HepG2 (cell line): ENCODE data around the gene SLC2A14. TPM values are rescaled to one million over a fixed set of nuclear protein-coding genes. Genes with fewer than 3 reads are reported as not detected.
"Not testable (repeated sequence)": the region's sequence is repeated elsewhere in the genome, so short reads cannot be mapped to it uniquely, and the experiment has no call there.

Experiments used
- ATAC-seq: fragments of 200-7000 bp; cut with Tn5 transposase; 3 replicates; pipeline ENCODE4 v1.9.1; 2020; ENCODE audit warnings: mild to moderate bottlenecking, moderate library complexity
- BruUV-seq: library from RNA; stranded (reverse); fragments of 400-500 nt; replicated peaks from 2 replicates; lab custom pipeline; 2021; lab: Mats Ljungman, UMichigan
- CTCF ChIA-PET: fragments of 300-600 bp; formaldehyde crosslinking; extraction: SDS; loops from one replicate; lab custom pipeline; 2021; ENCODE audit warnings: low total read pairs, inconsistent platforms, low intra/inter-chr PET ratio; lab: Yijun Ruan, JAX
- POLR2A ChIA-PET: fragments of 350-600 bp; sonication (Branson Sonifier 250); formaldehyde crosslinking; loops from one replicate; lab custom pipeline; 2020; ENCODE audit warnings: antibody characterized with exemption, inconsistent platforms; lab: Yijun Ruan, JAX
- DNase-seq: peaks from one replicate; pipeline ENCODE4 v3.0.0-alpha.2; 2015; ENCODE audit warnings: low spot score
- FAIRE-seq: peaks from 3 replicates; lab custom pipeline; 2011; peaks lifted over from hg19 to GRCh38; lab: Jason Lieb, UNC
- H2AFZ ChIP-seq: one replicate; pipeline ENCODE4 v1.6.1; 2011; ENCODE audit warnings: low read length, inconsistent platforms
- H3K27ac ChIP-seq: fragments of 300-600 bp; 3 replicates; pipeline ENCODE4 v1.8.0; 2011; ENCODE audit warnings: mixed run types, mild to moderate bottlenecking, mixed read lengths, low read length, inconsistent platforms; ENCODE audit not compliant: insufficient read depth; ENCODE audit errors: extremely low read length
- H3K27me3 ChIP-seq, 2 experiments: fragments of 200-600 bp in 1 of 2; 2 replicates in 1 of 2; 3 replicates in 1 of 2; pipeline versions ENCODE4 v1.6.0 to v1.8.0; 2011; ENCODE audit warnings: low read length in 2 of 2, mild to moderate bottlenecking in 2 of 2, moderate library complexity in 2 of 2, inconsistent platforms in 1 of 2; ENCODE audit not compliant: insufficient read depth in 2 of 2, control insufficient read depth in 1 of 2
- H3K36me3 ChIP-seq, 2 experiments: fragments of 200-600 bp in 1 of 2; replicated peaks in 1 of 2; 2 replicates in 1 of 2; 3 replicates in 1 of 2; pipeline versions ENCODE4 v1.5.1 to v1.8.0; 2011; ENCODE audit warnings: low read length in 2 of 2, inconsistent platforms in 1 of 2; ENCODE audit not compliant: insufficient read depth in 2 of 2, control insufficient read depth in 1 of 2
- H3K4me1 ChIP-seq: 2 replicates; pipeline ENCODE4 v1.5.1; 2012; ENCODE audit warnings: low read length, inconsistent platforms; ENCODE audit not compliant: insufficient read depth
- H3K4me2 ChIP-seq: 2 replicates; pipeline ENCODE4 v1.6.0; 2011; ENCODE audit warnings: low read depth, low read length, inconsistent platforms
- H3K4me3 ChIP-seq, 3 experiments: fragments of 200-600 bp in 1 of 3; sonication (generic), shearing (Covaris generic) in 1 of 3; replicated peaks in 1 of 3; 2 replicates each; pipeline ENCODE4 v1.5.1; 2011 to 2016; ENCODE audit warnings: low read length in 3 of 3, inconsistent platforms in 2 of 3, low read depth in 2 of 3, mild to moderate bottlenecking in 2 of 3, control low read depth in 1 of 3, mixed read lengths in 1 of 3; ENCODE audit not compliant: insufficient read depth in 1 of 3
- H3K79me2 ChIP-seq: one replicate; pipeline ENCODE4 v1.6.1; 2011; ENCODE audit warnings: low read length, inconsistent platforms; ENCODE audit not compliant: insufficient read depth
- H3K9ac ChIP-seq: 2 replicates; pipeline ENCODE4 v1.6.0; 2011; ENCODE audit warnings: mild to moderate bottlenecking, low read depth, low read length, inconsistent platforms; ENCODE audit not compliant: insufficient read depth
- H3K9me3 ChIP-seq: 2 replicates; pipeline ENCODE4 v1.5.1; 2012; ENCODE audit warnings: mild to moderate bottlenecking, low read length
- H4K20me1 ChIP-seq: 2 replicates; pipeline ENCODE4 v1.6.0; 2011; ENCODE audit warnings: inconsistent platforms, mild to moderate bottlenecking, low read length, moderate library complexity; ENCODE audit not compliant: insufficient read depth
- MAFF ChIP-seq: IDR thresholded peaks from 2 replicates; pipeline ENCODE4 v1.6.1; 2011; ENCODE audit warnings: low read depth, low read length, improper control_type of control experiment
- MAFK ChIP-seq, 2 experiments: IDR thresholded peaks in 1 of 2; conservative IDR thresholded peaks in 1 of 2; 2 replicates each; pipeline ENCODE4 v1.6.1; 2011; ENCODE audit warnings: improper control_type of control experiment in 2 of 2, low read length in 2 of 2
- SMC3 ChIP-seq: IDR thresholded peaks from 2 replicates; pipeline ENCODE4 v1.6.1; 2011; ENCODE audit warnings: low read length, improper control_type of control experiment
- WGBS: methylation state at CpG from one replicate; pipeline ENCODE4 v1.1.6; 2017; ENCODE audit warnings: low lambda C conversion rate; 5-methylcytosine and 5-hydroxymethylcytosine counted together
- in situ Hi-C: cut with HindIII; loops from 2 replicates; pipeline ENCODE4 v1.10.0; 2017; ENCODE audit warnings: low pct_unique_long_range_greater_than_20kb; ENCODE audit not compliant: extremely low pct_ligation_motif_present
- intact Hi-C: fragments of 100-400 bp; cut with micrococcal nuclease; formaldehyde crosslinking; loops from one replicate; pipeline ENCODE4 v1.10.0; 2022; ENCODE audit not compliant: unreplicated experiment
- polyA plus RNA-seq, 8 experiments: library from polyadenylated mRNA; depleted of rRNA in 3 of 8; stranded (reverse) in 7 of 8; unstranded in 1 of 8; fragments of >200 nt; fragmentation: Illumina TruSeq in 4 of 8; extraction: Trizol in 4 of 8; gene quantifications; 2 replicates each; pipeline versions ENCODE4 v1.2.1 to v1.2.3, GENCODE V29; 2011 to 2016; ENCODE audit warnings: low read depth in 4 of 8, missing spikeins in 1 of 8, mixed read lengths in 1 of 8; ENCODE audit not compliant: insufficient read depth in 1 of 8
- total RNA-seq, 5 experiments: library from RNA; depleted of rRNA; stranded (reverse); fragments of >200 nt; fragmentation: Illumina TruSeq; extraction: Trizol; gene quantifications; 2 replicates each; pipeline ENCODE4 v1.2.3, GENCODE V29; 2016; ENCODE audit warnings: low read depth in 1 of 5
- TF ChIP-seq, protein P1 (sequence below), 2 experiments: sonication (generic) in 1 of 2; formaldehyde crosslinking in 1 of 2; IDR thresholded peaks; 2 replicates each; pipeline versions ENCODE4 v1.4.0 to v1.6.1; 2018 to 2020; ENCODE audit warnings: missing genetic modification reagents in 2 of 2, borderline replicate concordance in 1 of 2, low read depth in 1 of 2, mild to moderate bottlenecking in 1 of 2, missing biosample characterization in 1 of 2
- TF ChIP-seq, protein P2 (sequence below): sonication (generic); formaldehyde crosslinking; IDR thresholded peaks from 2 replicates; pipeline ENCODE4 v1.5.0; 2020; ENCODE audit warnings: mild to moderate bottlenecking, missing genetic modification reagents, moderate library complexity

The SLC2A14 gene
- total and polyA plus RNA-seq, 2 of the 13 experiments (the other 11 are each of a cell fraction or from before 2014, with no cell fraction given), result 7.7 to 39.0 TPM

DNA sequence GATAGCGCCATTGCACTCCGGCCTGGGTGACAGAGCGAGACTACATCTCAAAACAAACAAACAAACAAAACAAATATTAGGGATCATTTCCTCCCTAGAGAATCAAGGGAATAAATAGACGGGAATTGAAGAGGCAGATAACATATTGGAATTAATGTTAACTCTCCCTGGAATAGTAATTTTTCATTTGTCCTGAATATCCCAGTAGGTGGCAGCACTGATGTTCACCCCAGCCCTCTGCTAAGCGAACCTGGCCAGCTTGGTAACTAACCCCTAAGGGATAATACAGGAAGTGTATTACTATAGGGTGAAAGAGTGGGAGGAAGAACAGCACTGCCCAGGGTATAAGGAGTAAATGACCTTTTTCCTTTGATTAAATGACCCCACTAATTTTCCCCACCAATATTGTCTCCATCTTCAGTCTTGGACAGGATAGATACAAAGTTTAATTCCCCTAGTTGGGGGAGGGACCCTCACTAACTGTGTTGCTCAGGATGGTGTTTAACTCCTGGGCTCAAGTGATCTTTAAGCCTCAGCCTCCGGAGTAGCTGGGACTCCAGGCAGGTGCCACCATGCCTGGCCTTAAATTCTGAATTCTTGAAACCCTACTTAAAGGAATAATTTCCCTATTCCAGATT, 40.5 kb downstream of the SLC2A14 start (continued):
- TF ChIP-seq, protein P1, sequence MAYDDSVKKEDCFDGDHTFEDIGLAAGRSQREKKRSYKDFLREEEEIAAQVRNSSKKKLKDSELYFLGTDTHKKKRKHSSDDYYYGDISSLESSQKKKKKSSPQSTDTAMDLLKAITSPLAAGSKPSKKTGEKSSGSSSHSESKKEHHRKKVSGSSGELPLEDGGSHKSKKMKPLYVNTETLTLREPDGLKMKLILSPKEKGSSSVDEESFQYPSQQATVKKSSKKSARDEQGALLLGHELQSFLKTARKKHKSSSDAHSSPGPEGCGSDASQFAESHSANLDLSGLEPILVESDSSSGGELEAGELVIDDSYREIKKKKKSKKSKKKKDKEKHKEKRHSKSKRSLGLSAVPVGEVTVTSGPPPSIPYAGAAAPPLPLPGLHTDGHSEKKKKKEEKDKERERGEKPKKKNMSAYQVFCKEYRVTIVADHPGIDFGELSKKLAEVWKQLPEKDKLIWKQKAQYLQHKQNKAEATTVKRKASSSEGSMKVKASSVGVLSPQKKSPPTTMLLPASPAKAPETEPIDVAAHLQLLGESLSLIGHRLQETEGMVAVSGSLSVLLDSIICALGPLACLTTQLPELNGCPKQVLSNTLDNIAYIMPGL (CRISPR knock-in tag; IDR thresholded peaks at IDR 0.05; ENCODE audit: borderline replicate concordance in 1 of 2, low read depth in 1 of 2), result peak in 1 of 2 experiments; percentile 32; a peak in 1 of 4 replicates
- peak; percentile 47 for TF ChIP-seq SMC3
- TF ChIP-seq, protein P2, sequence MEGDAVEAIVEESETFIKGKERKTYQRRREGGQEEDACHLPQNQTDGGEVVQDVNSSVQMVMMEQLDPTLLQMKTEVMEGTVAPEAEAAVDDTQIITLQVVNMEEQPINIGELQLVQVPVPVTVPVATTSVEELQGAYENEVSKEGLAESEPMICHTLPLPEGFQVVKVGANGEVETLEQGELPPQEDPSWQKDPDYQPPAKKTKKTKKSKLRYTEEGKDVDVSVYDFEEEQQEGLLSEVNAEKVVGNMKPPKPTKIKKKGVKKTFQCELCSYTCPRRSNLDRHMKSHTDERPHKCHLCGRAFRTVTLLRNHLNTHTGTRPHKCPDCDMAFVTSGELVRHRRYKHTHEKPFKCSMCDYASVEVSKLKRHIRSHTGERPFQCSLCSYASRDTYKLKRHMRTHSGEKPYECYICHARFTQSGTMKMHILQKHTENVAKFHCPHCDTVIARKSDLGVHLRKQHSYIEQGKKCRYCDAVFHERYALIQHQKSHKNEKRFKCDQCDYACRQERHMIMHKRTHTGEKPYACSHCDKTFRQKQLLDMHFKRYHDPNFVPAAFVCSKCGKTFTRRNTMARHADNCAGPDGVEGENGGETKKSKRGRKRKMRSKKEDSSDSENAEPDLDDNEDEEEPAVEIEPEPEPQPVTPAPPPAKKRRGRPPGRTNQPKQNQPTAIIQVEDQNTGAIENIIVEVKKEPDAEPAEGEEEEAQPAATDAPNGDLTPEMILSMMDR (CRISPR knock-in tag), result peak; percentile 62

DNA sequence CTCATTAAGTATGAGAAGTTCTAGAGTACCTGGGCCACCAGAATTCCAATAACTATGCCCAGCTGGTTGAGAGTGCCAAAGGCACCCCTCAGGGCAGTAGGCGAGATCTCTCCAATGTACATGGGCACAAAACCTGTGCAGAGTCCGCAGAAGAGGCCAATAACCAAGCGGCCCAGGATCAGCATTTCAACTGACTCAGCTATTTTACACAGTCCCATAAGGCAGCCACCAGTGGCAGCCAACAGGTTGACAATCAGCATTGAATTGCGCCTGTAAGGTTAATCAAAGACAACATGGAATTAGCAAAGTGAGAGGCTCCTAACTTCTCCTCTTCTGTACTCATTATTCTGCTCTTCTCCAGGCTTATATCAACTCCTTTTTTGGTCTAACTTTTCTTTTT, 43.0 kb downstream of the SLC2A14 start:
- CTCF ChIA-PET, H2AFZ ChIP-seq, H3K79me2 ChIP-seq, H3K4me2 ChIP-seq, H3K27ac ChIP-seq, H3K9me3 ChIP-seq, FAIRE-seq, H3K36me3 ChIP-seq, H4K20me1 ChIP-seq, ATAC-seq, POLR2A ChIA-PET, H3K27me3 ChIP-seq, H3K4me3 ChIP-seq, H3K9ac ChIP-seq, in situ Hi-C loops, intact Hi-C loops, BruUV-seq, DNase-seq: not testable (repeated sequence)
- TF ChIP-seq MAFK (conservative IDR thresholded peaks at IDR 0.05 in 1 of 2, IDR thresholded peaks at IDR 0.05 in 1 of 2; ENCODE audit: low read length in 2 of 2) (peak; percentile 66 to 84), MAFF (peak; percentile 79)
- peaks cover 27% of the 10 kb centered on the region for H3K4me1 ChIP-seq
- WGBS, result 100% methylated on average over 4 of the region's 4 CpGs

DNA sequence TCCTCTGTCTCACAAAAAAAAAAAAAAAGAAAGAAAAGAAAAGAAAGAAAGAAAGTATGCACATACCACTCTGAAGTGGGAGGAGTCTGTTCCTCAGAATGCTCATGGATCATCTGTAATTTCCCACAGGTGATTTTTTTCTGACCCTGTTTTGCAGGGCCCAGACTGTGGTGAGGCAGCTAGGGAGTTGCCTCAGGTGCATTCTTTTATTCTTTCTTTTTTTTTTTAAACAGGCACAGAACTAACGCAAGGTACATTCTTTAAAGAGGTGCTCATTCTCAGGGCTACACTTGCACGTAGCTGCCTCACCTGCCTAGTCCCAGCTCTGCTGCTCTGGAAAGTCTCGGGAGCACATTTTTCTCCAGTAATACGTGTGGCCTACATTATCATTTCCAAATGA, 47.0 kb downstream of the SLC2A14 start:
- H3K27ac ChIP-seq, in situ Hi-C loops, H3K4me2 ChIP-seq: not testable (repeated sequence)

More for the DNA sequence above, 47.0 kb downstream of the SLC2A14 start:
- POLR2A ChIA-PET, H3K9ac ChIP-seq, DNase-seq, FAIRE-seq, ATAC-seq, BruUV-seq, intact Hi-C loops, H3K9me3 ChIP-seq, H2AFZ ChIP-seq, H3K36me3 ChIP-seq, CTCF ChIA-PET, H3K27me3 ChIP-seq, H4K20me1 ChIP-seq, H3K4me3 ChIP-seq, H3K79me2 ChIP-seq, H3K4me1 ChIP-seq: not testable (repeated sequence)
- WGBS, result 95% methylated on average over 4 of the region's 4 CpGs
